HG03135 (cell line): ENCODE data around the gene CIB2.
A peak's percentile ranks its signal among the peaks of the same experiment; 100 is the strongest.

ENCODE experiments used
- ATAC-seq: cut with Tn5 transposase; IDR thresholded peaks from one replicate; pipeline ENCODE4 v1.9.1; 2021; ENCODE audit warnings: mild to moderate bottlenecking, moderate library complexity; ENCODE audit not compliant: unreplicated experiment

The CIB2 gene

GRCh38 chr15:78109156-78109555 is 22.1 kb downstream of the CIB2 start:
- no peak for ATAC-seq

GRCh38 chr15:78108300-78109084 is 22.8 kb downstream of the CIB2 start:
- ATAC-seq, result peak; percentile 50

GRCh38 chr15:78107471-78107870 is 23.8 kb downstream of the CIB2 start:
- no peak for ATAC-seq

GRCh38 chr15:78105476-78106241 is 25.6 kb downstream of the CIB2 start:
- ATAC-seq, result no peak

GRCh38 chr15:78104566-78105475 is 26.4 kb downstream of the CIB2 start:
- ATAC-seq, result no peak

- ATAC-seq, result no peak
Measured at GRCh38 chr15:78104119-78104479, 27.1 kb downstream of the CIB2 start.

GRCh38 chr15:78103406-78104118 is 27.7 kb downstream of the CIB2 start:
- ATAC-seq, result peak; percentile 79

GRCh38 chr15:78102741-78103140 is 28.5 kb downstream of the CIB2 start:
- no peak for ATAC-seq

- no peak for ATAC-seq
Measured at GRCh38 chr15:78102211-78102610, 29.0 kb downstream of the CIB2 start.

- no peak for ATAC-seq
Measured at GRCh38 chr15:78101423-78102105, 29.7 kb downstream of the CIB2 start.

- ATAC-seq, result no peak
Measured at GRCh38 chr15:78100886-78101285, 30.4 kb downstream of the CIB2 start.

GRCh38 chr15:78098131-78098755 is 33.0 kb downstream of the CIB2 start:
- ATAC-seq, result no peak

- ATAC-seq, result no peak
Measured at GRCh38 chr15:78097667-78098066, 33.6 kb downstream of the CIB2 start.

- ATAC-seq, result no peak
Measured at GRCh38 chr15:78093242-78094020, 37.8 kb downstream of the CIB2 start.

- no peak for ATAC-seq
Measured at GRCh38 chr15:78092261-78093041, 38.8 kb downstream of the CIB2 start, which contains the start of gene SH2D7. SH2D7 (plus strand) TSS chr15:78092561; CDS start chr15:78092585, 24 bp downstream.

- no peak for ATAC-seq
Measured at GRCh38 chr15:78090422-78091063, 40.7 kb downstream of the CIB2 start.

GRCh38 chr15:78088773-78089080 is 42.5 kb downstream of the CIB2 start:
- no peak for ATAC-seq
